Measurements from ENCODE around the gene DNAH17. TPM values are rescaled to one million over a fixed set of nuclear protein-coding genes. Genes with fewer than 3 reads are reported as not detected.
A peak's percentile ranks its signal among the peaks of the same experiment; 100 is the strongest.

DNAH17 gene
- total RNA-seq, 2 donors from 2014 or later = 0.10 TPM; not detected in 1

GRCh38 chr17:78397681-78398101 is 179.5 kb downstream of the DNAH17 start:
- intact Hi-C loops (cut with DNase I) = no loop called here
- no peak for DNase-seq (ENCODE audit: low spot score)

- DNase-seq (ENCODE audit: low spot score) = no peak
- intact Hi-C loops (cut with DNase I) = no loop called here
Measured at GRCh38 chr17:78396441-78397337, 180.5 kb downstream of the DNAH17 start.

- no peak for DNase-seq (ENCODE audit: low spot score)
- intact Hi-C loops (cut with DNase I) = no loop called here
Measured at GRCh38 chr17:78395155-78395554, 182.0 kb downstream of the DNAH17 start.

GRCh38 chr17:78394209-78394608 is 183.0 kb downstream of the DNAH17 start:
- no peak for DNase-seq (ENCODE audit: low spot score)
- intact Hi-C loops (cut with DNase I) = no loop called here

GRCh38 chr17:78393575-78393974 is 183.6 kb downstream of the DNAH17 start:
- DNase-seq (ENCODE audit: low spot score) = no peak
- intact Hi-C loops (cut with DNase I) = no loop called here

- DNase-seq (ENCODE audit: low spot score) = no peak
- intact Hi-C loops (cut with DNase I) = no loop called here
Measured at GRCh38 chr17:78392295-78392694, 184.9 kb downstream of the DNAH17 start.

- DNase-seq (ENCODE audit: low spot score) = no peak
- intact Hi-C loops (cut with DNase I) = no loop called here
Measured at GRCh38 chr17:78391843-78392242, 185.4 kb downstream of the DNAH17 start.

- intact Hi-C loops (cut with DNase I) = no loop called here
- DNase-seq (ENCODE audit: low spot score) = no peak
Measured at GRCh38 chr17:78391051-78391431, 186.2 kb downstream of the DNAH17 start.

- intact Hi-C loops (cut with DNase I) = no loop called here
- DNase-seq (ENCODE audit: low spot score) = no peak
Measured at GRCh38 chr17:78390241-78391050, 186.8 kb downstream of the DNAH17 start.

GRCh38 chr17:78387977-78388941 is 188.9 kb downstream of the DNAH17 start:
- DNase-seq (ENCODE audit: low spot score) = no peak
- intact Hi-C loops (cut with DNase I) = no loop called here

- intact Hi-C loops (cut with DNase I) = no loop called here
Measured at GRCh38 chr17:78384479-78385175, 192.6 kb downstream of the DNAH17 start.

GRCh38 chr17:78383725-78384471 is 193.3 kb downstream of the DNAH17 start:
- intact Hi-C loops (cut with DNase I) = no loop called here
- DNase-seq (ENCODE audit: low spot score) = peak; percentile 98

More at GRCh38 chr17:78384479-78385175, 192.6 kb downstream of the DNAH17 start:
- DNase-seq (ENCODE audit: low spot score) = no peak

- no peak for DNase-seq (ENCODE audit: low spot score)
- intact Hi-C loops (cut with DNase I) = no loop called here
Measured at GRCh38 chr17:78381601-78382232, 195.5 kb downstream of the DNAH17 start.

- intact Hi-C loops (cut with DNase I) = no loop called here
- DNase-seq (ENCODE audit: low spot score) = no peak
Measured at GRCh38 chr17:78380370-78380769, 196.8 kb downstream of the DNAH17 start.

- intact Hi-C loops (cut with DNase I) = no loop called here
- no peak for DNase-seq (ENCODE audit: low spot score)
Measured at GRCh38 chr17:78379131-78379491, 198.1 kb downstream of the DNAH17 start.

GRCh38 chr17:78378225-78379130 is 198.7 kb downstream of the DNAH17 start, which contains the start of gene PGS1:
TSS of gene PGS1 (plus strand) at chr17:78378649. CDS start at chr17:78378666, 17 bp downstream.
- intact Hi-C loops (cut with DNase I) = no loop called here
- DNase-seq (ENCODE audit: low spot score) = peak; percentile 95

- intact Hi-C loops (cut with DNase I) = no loop called here
- no peak for DNase-seq (ENCODE audit: low spot score)
Measured at GRCh38 chr17:78377858-78378224, 199.4 kb downstream of the DNAH17 start.
